ENCODE data around the gene CAMKK2. TPM values are rescaled to one million over a fixed set of nuclear protein-coding genes. Genes with fewer than 3 reads are reported as not detected.
"Not testable (repeated sequence)": the region's sequence is repeated elsewhere in the genome, so short reads cannot be mapped to it uniquely, and the experiment has no call there.

The CAMKK2 gene
- total and polyA plus RNA-seq, 12 donors = 7.5 to 42.9 (median 27.8) TPM

- TF ChIP-seq CTCF (IDR thresholded peaks at IDR 0.05) (peak in 2 of 6 experiments; percentile 6 to 20), POLR2A (IDR thresholded peaks at IDR 0.05) (peak; percentile 89 to 91)
- Histone ChIP-seq H3K4me3 (peak within 1 kb of the TSS; percentile 21 to 97 (median 54)), H3K9me3 (replicated peaks in 1 of 3) (no peaks in the 10 kb centered on the region), H3K27ac (peak within 1 kb of the TSS; percentile 14 to 96 (median 78)), H3K4me1 (replicated peaks in 1 of 2) (peaks cover 12 to 26% of the 10 kb centered on the region in 2 donors), H3K36me3 (replicated peaks in 1 of 2) (no peaks in the 10 kb centered on the region), H3K27me3 (no peaks in the 10 kb centered on the region)
- intact Hi-C loops (cut with DNase I) = no loop called here
- 7 to 42% (median 11%) methylated on average over 15 to 97 of the region's 97 CpGs for WGBS, 4 donors
- DNase-seq = peak; percentile 80 to 91 (median 85)
These were observed 86.6 kb downstream of the CAMKK2 start, which contains the start of gene P2RX4 for GRCh38 chr12:121209624-121210572. P2RX4 (plus strand) TSS chr12:121210129; CDS start chr12:121210165, 36 bp downstream.

GRCh38 chr12:121209221-121209620 is 87.3 kb downstream of the CAMKK2 start:
- Histone ChIP-seq H3K4me1 (replicated peaks in 1 of 2) (peaks cover 6 to 20% of the 10 kb centered on the region in 2 donors), H3K27ac (no peak overlapping the region), H3K9me3 (replicated peaks in 1 of 3) (no peaks in the 10 kb centered on the region), H3K27me3 (no peaks in the 10 kb centered on the region), H3K4me3 (peak overlapping the region in 1 of 4 donors; percentile 97), H3K36me3 (replicated peaks in 1 of 2) (no peaks in the 10 kb centered on the region)
- intact Hi-C loops (cut with DNase I) = no loop called here
- DNase-seq = no peak
- WGBS, 4 donors = 87 to 93% (median 91%) methylated on average over 13 to 15 of the region's 15 CpGs
- TF ChIP-seq POLR2A (IDR thresholded peaks at IDR 0.05) = no peak
- no peak for TF ChIP-seq CTCF (IDR thresholded peaks at IDR 0.05)

- H3K27me3 ChIP-seq; intact Hi-C loops (cut with DNase I); H3K4me3 ChIP-seq; H3K27ac ChIP-seq; DNase-seq; H3K9me3 ChIP-seq (replicated peaks in 1 of 3); H3K36me3 ChIP-seq (replicated peaks in 1 of 2): not testable (repeated sequence)
- H3K4me1 ChIP-seq (replicated peaks in 1 of 2) = peaks cover 6 to 14% of the 10 kb centered on the region in 2 donors
- 96 to 98% (median 97%) methylated on average over 10 of the region's 10 CpGs for WGBS, 4 donors
These were observed 87.9 kb downstream of the CAMKK2 start for GRCh38 chr12:121208571-121208970.

- no peak for DNase-seq
These were observed 91.0 kb downstream of the CAMKK2 start for GRCh38 chr12:121205491-121205890.

More at GRCh38 chr12:121205491-121205890, 91.0 kb downstream of the CAMKK2 start:
- Histone ChIP-seq H3K4me3 (no peak overlapping the region), H3K27me3 (no peaks in the 10 kb centered on the region), H3K4me1 (replicated peaks in 1 of 2) (peaks cover 7 to 9% of the 10 kb centered on the region in 2 donors), H3K27ac (no peak overlapping the region), H3K36me3 (replicated peaks in 1 of 2) (no peaks in the 10 kb centered on the region), H3K9me3 (replicated peaks in 1 of 3) (no peaks in the 10 kb centered on the region)
- intact Hi-C loops (cut with DNase I) = no loop called here
- TF ChIP-seq CTCF (IDR thresholded peaks at IDR 0.05) (no peak), POLR2A (IDR thresholded peaks at IDR 0.05) (no peak)
- WGBS, 4 donors = 79 to 87% (median 80%) methylated on average over 7 of the region's 7 CpGs
